ENCODE data around the gene ZBTB3. TPM values are rescaled to one million over a fixed set of nuclear protein-coding genes. Genes with fewer than 3 reads are reported as not detected.

Gene ZBTB3
- total and polyA plus RNA-seq, 9 donors = 3.5 to 18.2 (median 9.5) TPM

DNA sequence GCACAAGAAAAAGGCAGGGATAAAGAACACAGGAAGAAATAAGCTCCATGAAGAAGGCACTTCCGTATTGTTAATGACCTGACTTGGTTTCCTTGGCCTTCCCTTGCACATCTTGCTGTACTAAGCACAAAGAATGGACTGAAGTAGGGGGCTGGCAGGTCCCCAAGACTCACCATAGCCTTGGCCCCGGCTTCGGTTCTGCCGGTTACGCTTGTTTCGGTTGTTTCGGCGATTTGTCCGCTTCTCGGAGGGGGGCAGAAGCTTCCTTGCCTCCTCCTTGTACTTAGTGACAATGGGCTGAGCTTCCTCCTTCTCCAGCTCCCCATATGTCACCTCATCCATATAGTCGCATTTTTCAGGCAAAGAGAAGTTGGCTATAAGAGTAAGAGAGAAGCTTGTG, 37.1 kb downstream of the ZBTB3 start:
- no peaks in the 10 kb centered on the region for H3K4me1 ChIP-seq (ENCODE audit: insufficient read depth)
- H3K27ac ChIP-seq = no peak overlapping the region
- intact Hi-C loops (cut with DNase I) = no loop called here
- no peaks in the 10 kb centered on the region for H3K27me3 ChIP-seq
- no peak for TF ChIP-seq POLR2A (IDR thresholded peaks at IDR 0.05)
- no peaks in the 10 kb centered on the region for H3K9me3 ChIP-seq
- no peak overlapping the region for H3K4me3 ChIP-seq
- DNase-seq = peak in 2 of 5 donors; percentile 15 to 30
- H3K36me3 ChIP-seq = no peaks in the 10 kb centered on the region
- WGBS, 3 donors = 85 to 89% (median 86%) methylated on average over 11 of the region's 11 CpGs

DNA sequence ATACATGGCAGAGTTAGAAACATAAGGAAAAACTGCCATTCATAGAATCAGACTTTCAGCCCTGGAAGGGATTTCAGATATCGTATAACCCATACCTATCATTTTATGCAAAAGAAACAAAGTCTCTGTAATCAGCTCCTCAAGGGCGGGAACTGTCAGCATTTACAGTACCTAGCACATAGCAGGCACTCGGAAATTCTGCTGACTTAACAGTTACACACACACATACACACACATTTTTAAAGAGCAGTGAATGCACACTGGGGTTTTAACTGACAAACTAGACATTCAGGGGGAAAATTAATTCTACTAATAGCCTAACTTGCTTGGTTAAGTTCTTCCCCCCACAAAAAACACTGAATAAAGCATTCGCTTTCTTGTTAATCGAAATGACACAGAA, 37.8 kb downstream of the ZBTB3 start:
- WGBS, 3 donors = 83 to 86% (median 84%) methylated on average over 5 of the region's 5 CpGs
- Histone ChIP-seq H3K27me3 (no peaks in the 10 kb centered on the region), H3K27ac (no peak overlapping the region), H3K4me1 (ENCODE audit: insufficient read depth) (no peaks in the 10 kb centered on the region), H3K36me3 (no peaks in the 10 kb centered on the region), H3K4me3 (no peak overlapping the region), H3K9me3 (no peaks in the 10 kb centered on the region)
- intact Hi-C loops (cut with DNase I) = no loop called here
- TF ChIP-seq EP300 (IDR thresholded peaks at IDR 0.05) (no peak), POLR2A (IDR thresholded peaks at IDR 0.05) (no peak)
- TF ChIP-seq, protein P1, sequence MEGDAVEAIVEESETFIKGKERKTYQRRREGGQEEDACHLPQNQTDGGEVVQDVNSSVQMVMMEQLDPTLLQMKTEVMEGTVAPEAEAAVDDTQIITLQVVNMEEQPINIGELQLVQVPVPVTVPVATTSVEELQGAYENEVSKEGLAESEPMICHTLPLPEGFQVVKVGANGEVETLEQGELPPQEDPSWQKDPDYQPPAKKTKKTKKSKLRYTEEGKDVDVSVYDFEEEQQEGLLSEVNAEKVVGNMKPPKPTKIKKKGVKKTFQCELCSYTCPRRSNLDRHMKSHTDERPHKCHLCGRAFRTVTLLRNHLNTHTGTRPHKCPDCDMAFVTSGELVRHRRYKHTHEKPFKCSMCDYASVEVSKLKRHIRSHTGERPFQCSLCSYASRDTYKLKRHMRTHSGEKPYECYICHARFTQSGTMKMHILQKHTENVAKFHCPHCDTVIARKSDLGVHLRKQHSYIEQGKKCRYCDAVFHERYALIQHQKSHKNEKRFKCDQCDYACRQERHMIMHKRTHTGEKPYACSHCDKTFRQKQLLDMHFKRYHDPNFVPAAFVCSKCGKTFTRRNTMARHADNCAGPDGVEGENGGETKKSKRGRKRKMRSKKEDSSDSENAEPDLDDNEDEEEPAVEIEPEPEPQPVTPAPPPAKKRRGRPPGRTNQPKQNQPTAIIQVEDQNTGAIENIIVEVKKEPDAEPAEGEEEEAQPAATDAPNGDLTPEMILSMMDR (IDR thresholded peaks at IDR 0.05) = no peak
- no peak for DNase-seq

DNA sequence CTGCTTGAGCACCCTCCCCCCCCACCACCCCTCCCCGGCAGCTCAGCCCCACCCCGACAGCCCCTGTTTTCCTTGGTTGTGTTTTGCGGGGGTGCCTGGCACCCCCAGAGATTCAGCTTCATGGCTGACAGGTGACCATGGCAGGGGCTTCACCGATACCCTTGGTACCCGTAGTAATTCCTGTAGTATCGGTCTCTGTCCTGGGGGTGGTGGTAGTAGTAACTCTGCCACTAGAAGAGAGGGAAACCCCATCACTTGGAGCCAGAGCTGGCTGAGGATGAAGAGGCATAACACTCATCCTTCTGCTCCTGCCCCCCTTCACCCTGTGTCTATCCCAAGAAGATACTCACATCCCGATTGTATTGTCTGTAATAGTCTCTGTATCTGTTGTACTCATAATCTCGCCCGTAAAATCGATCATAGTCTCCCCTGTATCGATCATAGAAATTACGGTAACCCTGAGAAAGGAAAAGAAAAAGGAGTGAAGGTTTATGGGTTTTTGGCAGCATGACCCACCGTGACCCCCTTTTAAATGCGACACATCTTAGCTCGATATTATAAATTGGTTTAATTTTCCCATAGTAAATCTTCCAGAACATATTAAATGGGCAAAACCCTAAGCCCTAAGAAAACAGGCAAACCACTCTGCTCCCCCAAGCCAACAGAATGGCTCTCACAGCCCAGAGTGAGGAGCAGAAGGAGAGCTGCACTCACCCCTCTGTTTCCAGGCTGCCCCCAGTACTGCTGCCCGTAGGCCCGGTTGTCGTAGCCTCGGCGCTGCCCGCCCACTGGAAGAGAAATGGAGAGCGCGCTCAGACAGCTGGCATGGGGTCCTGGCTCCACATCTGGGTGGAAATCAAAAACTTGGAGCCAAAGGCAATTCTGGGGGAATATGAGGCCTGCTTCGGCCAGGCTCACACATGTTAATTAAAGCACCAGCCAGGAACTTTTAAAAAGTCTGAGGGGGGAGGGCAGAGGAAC, 38.5 kb downstream of the ZBTB3 start:
- TF ChIP-seq, protein P1 (IDR thresholded peaks at IDR 0.05) = no peak
- TF ChIP-seq EP300 (IDR thresholded peaks at IDR 0.05) (no peak), POLR2A (IDR thresholded peaks at IDR 0.05) (no peak)
- H3K27me3 ChIP-seq = no peaks in the 10 kb centered on the region
- H3K4me1 ChIP-seq (ENCODE audit: insufficient read depth) = no peaks in the 10 kb centered on the region
- no peaks in the 10 kb centered on the region for H3K9me3 ChIP-seq
- WGBS, 3 donors = 82 to 88% (median 83%) methylated on average over 24 of the region's 24 CpGs
- H3K27ac ChIP-seq = no peak overlapping the region
- peak in 2 of 5 donors; percentile 16 to 17 for DNase-seq
- intact Hi-C loops (cut with DNase I) = no loop called here
- H3K36me3 ChIP-seq = no peaks in the 10 kb centered on the region
- no peak overlapping the region for H3K4me3 ChIP-seq

DNA sequence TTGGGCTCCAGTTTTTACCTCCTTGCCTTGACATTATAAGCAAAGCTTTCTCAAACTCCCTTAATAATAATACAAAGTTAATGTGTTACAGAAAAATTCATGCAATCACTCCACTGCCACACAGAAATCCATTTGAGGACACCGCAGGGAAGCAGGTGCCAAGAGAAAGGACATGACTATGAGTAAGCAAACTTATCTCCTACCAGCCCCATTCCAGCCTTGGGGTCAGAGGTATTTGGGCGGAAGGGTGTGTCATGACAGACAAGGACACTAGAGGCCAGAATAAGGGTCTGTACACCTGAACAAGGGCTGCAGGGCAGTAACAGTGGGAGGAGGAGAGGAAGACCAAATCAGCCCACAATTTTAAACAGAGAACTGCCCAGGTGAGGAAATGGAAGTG, 40.6 kb downstream of the ZBTB3 start:
- intact Hi-C loops (cut with DNase I) = no loop called here
- Histone ChIP-seq H3K4me3 (no peak overlapping the region), H3K9me3 (no peaks in the 10 kb centered on the region), H3K36me3 (no peaks in the 10 kb centered on the region), H3K4me1 (ENCODE audit: insufficient read depth) (peaks cover 5% of the 10 kb centered on the region), H3K27ac (no peak overlapping the region), H3K27me3 (no peaks in the 10 kb centered on the region)
- TF ChIP-seq EP300 (IDR thresholded peaks at IDR 0.05) = no peak
- TF ChIP-seq POLR2A (IDR thresholded peaks at IDR 0.05) = no peak
- TF ChIP-seq, protein P1 (IDR thresholded peaks at IDR 0.05) = no peak
- DNase-seq = no peak
- WGBS, 3 donors = 79 to 86% (median 80%) methylated on average over 2 of the region's 2 CpGs

DNA sequence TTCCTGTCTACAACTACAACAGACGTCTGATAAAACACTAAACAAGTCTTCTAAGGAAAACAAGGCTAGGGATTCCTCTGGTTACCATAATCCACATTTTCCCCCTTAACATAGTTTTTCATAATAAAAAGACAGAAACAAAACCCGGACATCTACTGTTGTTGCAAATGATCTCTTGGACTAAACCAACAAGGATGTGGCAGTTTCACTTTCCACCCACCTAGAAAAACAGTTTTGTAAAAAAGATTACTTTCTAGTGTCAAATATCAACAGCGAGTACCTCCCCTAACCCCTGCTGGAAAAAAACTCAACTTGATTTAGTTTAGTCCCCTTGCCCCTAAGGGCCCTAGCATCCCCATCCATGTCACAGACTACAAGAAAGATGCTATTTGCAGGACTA, 41.1 kb downstream of the ZBTB3 start:
- Histone ChIP-seq H3K27me3 (no peaks in the 10 kb centered on the region), H3K4me1 (ENCODE audit: insufficient read depth) (peaks cover 8% of the 10 kb centered on the region), H3K27ac (no peak overlapping the region), H3K36me3 (no peaks in the 10 kb centered on the region), H3K4me3 (no peak overlapping the region), H3K9me3 (no peaks in the 10 kb centered on the region)
- DNase-seq = no peak
- TF ChIP-seq EP300 (IDR thresholded peaks at IDR 0.05) (no peak), POLR2A (IDR thresholded peaks at IDR 0.05) (no peak)
- TF ChIP-seq, protein P1 (IDR thresholded peaks at IDR 0.05) = no peak
- WGBS, 3 donors = 15 to 40% (median 31%) methylated on average over 3 of the region's 3 CpGs
- intact Hi-C loops (cut with DNase I) = no loop called here

Measured in ovary (tissue), 9 donors.